ENCODE results near the gene CDK4. TPM values are rescaled to one million over a fixed set of nuclear protein-coding genes. Genes with fewer than 3 reads are reported as not detected.
A peak's percentile ranks its signal among the peaks of the same experiment; 100 is the strongest.

The CDK4 gene
- total RNA-seq, 1 donor from 2014 or later = 145 TPM

GRCh38 chr12:57739914-57740538 lies 12.1 kb downstream of the CDK4 start:
- no peak for DNase-seq (ENCODE audit: low read depth)

- DNase-seq (ENCODE audit: low read depth) = no peak
These were observed 12.7 kb downstream of the CDK4 start for GRCh38 chr12:57739387-57739786.

DNA sequence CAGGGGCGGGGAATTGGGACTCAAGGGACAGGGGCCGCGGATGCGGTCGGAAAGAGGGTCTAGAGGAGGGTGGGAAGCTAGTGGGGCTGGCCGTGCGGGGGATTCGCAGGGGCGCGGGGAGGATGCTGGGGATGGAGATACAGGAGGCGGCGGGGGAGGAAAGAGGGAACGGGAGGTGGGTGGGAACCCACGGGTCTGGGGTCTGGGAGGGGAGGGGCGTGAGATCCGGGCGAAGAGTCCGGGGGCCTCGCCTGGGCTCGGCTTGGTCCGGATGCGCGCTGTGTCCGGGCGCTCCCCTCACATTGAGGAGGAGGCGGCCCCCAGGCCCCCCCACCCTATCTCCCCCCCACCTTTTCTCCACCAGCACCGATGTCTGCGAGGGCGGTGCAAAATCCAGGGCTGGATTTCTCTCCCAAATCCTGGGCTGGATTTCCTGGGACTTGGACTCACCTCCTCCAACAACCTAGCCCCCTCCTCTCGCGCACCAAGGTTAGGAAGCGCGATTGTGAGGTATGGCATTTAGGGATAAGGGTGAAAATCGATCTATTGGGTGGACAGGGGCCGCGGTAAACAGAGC lies 13.4 kb downstream of the CDK4 start, which contains the start of gene AGAP2:
AGAP2 (minus strand) TSS at position 82 of the 577 bp plus-strand sequence. CDS start 496 bp downstream, outside the sequence.
- no peak for DNase-seq (ENCODE audit: low read depth)

- DNase-seq (ENCODE audit: low read depth) = no peak
These were observed 14.3 kb downstream of the CDK4 start for GRCh38 chr12:57737467-57738460.

- DNase-seq (ENCODE audit: low read depth) = no peak
These were observed 15.2 kb downstream of the CDK4 start for GRCh38 chr12:57736741-57737466.

DNA sequence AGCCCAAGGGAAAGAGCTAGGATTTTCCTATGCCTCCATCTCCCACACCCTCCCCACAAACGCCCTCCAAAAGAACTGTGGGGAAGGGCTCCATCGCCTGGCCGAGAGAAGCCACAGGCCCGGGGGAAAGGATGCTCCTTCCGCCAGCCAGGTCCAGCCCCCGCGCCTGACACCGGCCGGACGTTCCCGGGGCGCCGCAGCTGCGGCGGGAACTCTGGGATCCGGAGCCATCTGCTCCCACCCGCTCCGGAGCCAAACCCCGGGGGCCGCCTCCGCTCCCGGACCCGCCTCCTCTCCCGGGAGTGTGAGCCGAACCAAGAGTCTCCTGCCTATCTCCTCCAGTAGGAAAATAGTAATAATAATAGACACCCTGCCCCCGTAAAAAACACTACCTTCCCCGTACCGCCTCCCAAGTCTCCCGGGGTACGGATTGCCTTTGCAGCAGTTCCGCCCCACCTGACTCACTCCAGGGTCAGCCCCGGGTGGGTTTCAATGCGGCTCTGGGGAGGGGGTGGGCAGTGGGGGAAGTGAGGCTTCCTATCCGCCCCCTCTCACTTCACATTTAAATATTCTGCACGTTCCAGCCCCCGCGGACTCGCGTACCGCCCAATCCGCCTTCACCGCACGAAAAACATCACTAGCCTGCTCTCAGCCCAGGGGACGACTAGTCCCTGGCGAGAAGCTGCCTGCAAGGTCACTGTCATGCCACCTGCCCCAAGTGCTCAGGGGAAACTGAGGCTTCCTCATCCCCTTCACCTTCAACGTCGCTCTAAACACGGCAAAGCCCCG lies 16.0 kb downstream of the CDK4 start:
- DNase-seq (ENCODE audit: low read depth) = no peak

GRCh38 chr12:57735198-57735855 lies 16.8 kb downstream of the CDK4 start:
- no peak for DNase-seq (ENCODE audit: low read depth)

DNA sequence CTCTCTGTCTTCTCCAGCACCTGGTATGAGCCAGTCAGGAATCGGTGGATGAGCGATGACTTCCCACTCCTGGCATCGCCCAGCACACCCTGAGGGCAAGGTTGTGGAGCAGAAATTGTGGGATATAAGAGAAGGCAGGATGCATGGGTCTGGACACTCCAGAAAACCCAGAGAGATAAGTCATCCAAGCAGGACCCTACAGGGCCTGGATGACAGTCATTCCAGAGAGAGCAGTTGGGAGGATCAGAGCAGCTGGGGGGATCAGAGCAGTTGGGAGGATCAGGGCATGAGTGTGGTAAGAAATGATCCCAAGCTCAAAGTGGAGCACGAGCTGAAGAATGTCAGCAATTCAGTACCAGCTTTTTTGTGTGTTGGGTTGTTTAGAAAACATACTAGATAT lies 17.5 kb downstream of the CDK4 start:
- no peak for DNase-seq (ENCODE audit: low read depth)

GRCh38 chr12:57733928-57734327 lies 18.2 kb downstream of the CDK4 start:
- DNase-seq (ENCODE audit: low read depth) = no peak

DNA sequence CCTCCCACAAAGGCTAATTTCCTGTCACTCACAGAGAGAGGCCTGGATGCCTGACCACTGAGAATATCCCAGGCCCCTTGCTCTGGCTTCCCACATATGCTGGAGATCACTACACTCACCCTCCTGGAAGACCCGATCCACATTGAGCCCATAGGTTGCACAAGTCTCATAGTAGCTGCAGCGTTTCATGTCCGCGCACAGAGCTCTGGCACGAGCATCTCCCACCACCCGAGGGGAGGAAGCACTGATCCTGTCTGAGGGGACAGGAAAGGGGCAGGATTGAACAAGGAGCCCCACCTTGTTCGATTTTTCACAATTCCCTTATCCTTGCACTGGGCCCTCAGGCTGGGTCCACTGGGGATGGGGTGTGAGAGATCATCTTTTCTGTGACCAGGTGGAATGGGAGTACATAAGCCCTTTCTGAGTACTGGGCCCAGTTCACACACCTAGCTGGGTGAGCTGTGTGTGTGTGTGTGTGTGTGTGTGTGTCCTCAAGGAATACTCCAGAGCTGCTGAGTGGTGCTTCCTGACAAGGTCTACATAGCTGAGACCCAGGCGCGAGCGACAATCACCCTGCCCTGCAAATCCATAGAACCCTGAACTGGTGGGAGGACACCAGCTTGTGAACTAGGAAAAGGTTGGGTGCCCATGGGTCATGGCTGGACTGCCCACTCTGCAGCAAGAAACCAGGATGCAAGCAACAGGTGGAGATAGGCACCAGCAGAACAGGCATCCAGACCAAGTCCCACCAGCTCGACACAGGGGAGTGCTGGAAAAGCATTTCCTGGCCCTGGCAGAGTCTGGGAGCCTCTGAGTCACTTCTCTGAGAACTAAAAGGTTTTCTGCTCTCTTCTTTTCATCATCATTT lies 19.1 kb downstream of the CDK4 start:
- DNase-seq (ENCODE audit: low read depth) = no peak

- no peak for DNase-seq (ENCODE audit: low read depth)
These were observed 19.8 kb downstream of the CDK4 start for GRCh38 chr12:57732270-57732669.

- DNase-seq (ENCODE audit: low read depth) = no peak
These were observed 20.6 kb downstream of the CDK4 start for GRCh38 chr12:57731411-57732080.

- no peak for DNase-seq (ENCODE audit: low read depth)
These were observed 21.6 kb downstream of the CDK4 start for GRCh38 chr12:57730336-57731067.

DNA sequence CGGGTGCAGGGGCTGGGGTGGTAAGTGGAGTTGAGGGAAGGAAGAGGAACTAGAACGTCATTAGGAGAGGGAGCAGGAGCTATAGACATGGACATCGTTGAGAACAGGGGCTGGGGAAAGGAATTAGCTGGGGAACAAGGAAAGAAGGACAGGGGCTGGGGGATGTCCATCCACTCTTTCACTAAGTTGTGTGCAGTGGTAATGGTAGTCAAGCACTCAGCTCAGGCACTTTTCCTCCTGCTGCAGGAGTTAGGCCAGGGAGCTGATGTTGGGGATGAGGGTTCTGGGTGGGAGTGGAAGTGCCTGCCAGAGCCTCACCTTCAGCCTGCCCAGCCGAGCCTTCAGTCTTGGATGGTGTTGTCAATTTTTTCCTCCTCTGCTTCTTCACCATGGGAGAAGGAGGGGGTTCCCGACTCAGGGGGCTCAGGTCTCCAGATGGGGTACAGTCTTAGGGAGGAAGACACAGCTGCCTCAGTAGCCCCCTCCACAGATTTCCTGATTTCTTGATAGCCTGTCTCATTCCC lies 22.7 kb downstream of the CDK4 start:
- no peak for DNase-seq (ENCODE audit: low read depth)

DNA sequence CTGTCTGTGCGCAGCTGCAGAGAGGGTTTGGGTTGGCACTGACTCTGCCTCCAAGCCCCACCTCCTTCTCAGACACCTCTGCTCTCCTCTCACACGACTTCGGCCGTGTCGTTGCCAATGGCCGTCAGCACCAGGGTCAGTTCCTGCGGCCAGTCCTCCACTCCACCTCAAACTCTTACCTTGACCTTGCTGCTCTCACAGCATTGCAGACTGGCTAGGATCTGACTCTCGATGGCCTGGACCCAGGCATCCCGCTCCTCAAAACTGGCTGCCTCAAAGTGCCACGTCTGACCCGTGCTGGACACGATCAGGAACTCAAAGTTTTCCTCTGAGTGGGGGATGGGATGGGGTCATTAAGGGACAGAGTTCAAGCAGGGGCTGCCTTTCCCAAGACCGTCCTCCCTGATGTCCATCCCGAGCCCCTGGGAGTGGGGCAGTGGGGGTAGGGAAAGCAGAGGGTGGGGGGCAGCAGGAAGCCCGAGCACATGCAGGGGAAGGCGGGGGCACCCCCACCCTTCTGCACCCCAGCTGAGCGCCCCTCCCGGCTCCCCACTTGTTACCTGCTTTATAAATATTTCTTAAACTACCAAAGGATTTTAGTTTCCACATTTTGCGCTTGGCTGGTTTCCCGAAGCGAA lies 24.2 kb downstream of the CDK4 start:
- DNase-seq (ENCODE audit: low read depth) = peak; percentile 20

DNA sequence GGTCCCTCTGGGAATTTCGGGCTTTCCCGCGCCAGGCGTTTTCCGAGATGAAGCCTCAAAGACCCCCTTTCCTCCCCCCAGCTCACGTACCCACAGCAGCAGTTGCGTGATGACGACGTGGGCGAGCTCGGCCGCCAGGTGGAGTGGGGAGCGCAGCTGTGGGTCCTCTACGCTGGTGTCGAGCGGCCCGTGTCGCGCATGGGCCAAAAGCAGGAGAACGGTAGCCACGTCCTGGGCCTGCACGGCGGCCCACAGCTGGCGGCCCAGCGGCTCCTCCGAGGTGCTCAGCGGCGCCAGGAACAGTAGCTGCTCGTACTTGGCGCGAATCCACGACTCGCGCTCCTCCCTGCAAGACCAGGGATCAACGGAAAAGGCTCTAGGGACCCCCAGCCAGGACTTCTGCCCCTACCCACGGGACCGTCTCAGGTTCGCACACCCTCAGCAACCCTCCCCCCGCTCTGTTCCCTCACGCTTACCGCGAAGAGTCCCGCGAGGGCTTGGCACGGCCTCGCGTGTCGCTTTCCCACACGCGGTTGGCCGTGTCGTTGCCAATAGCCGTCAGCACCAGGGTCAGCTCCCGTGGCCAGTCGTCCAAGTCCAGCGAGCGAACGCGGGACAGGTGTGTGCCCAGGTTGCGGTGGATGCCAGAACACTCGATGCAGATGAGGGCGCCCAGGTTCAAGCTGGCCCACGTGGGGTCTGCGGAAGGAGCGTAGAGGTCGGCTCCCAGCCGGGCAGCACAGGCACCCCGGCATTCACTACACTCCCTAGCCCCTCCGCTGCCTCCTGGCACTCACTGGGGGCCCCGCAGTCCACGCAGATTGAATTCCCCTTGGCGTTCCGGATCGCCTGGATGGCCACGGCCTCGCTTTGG lies 25.0 kb downstream of the CDK4 start:
- peak; percentile 9 for DNase-seq (ENCODE audit: low read depth)

Measured in renal cortical epithelial cell (primary cell).